ENCODE data around the gene GPR108.

DNA sequence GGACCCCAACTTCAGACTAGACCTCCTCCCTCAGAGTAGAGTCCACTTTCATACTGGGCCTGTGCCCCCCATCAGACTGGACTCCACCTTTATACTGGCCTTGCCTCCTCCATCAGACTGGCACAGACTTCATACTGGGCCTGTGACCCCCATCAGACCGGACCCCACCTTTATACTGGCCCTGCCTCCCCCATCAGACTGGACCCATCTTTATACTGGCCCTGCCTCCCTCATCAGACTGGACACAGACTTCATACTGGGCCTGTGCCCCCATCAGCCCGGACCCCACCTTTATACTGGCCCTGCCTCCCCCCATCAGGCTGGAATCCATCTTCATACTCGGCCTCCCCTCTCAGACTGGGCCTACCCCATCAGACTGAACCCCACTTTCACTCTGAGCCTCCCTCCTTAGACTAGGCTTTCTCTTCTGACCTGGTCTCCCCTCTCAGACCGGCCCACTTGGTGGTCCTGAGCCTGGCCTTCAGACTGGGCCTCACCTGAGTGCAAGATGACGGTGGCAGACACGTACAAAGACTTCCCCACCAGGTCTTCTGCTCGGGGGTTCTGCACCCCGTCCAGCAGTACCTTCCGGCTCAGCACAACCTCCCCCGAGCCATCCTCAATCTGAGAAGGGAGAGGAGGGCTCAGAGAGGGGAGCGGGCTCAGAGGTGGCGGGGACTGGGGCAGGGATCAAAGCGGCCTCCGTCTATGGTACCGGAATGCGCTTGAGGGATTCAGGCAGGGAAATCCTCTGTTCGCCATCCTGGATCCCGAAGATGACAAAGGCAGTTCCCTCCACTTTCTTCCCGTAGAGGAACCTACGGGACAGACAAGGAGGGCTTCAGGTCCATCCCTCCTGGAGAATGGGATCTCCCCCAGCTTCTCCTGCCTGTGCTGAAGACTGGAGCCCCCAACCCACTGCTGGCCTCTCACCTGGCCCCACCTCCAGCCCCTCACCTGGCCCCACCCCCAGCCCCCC, 24.4 kb downstream of the GPR108 start:
- TF ChIP-seq, protein P1, sequence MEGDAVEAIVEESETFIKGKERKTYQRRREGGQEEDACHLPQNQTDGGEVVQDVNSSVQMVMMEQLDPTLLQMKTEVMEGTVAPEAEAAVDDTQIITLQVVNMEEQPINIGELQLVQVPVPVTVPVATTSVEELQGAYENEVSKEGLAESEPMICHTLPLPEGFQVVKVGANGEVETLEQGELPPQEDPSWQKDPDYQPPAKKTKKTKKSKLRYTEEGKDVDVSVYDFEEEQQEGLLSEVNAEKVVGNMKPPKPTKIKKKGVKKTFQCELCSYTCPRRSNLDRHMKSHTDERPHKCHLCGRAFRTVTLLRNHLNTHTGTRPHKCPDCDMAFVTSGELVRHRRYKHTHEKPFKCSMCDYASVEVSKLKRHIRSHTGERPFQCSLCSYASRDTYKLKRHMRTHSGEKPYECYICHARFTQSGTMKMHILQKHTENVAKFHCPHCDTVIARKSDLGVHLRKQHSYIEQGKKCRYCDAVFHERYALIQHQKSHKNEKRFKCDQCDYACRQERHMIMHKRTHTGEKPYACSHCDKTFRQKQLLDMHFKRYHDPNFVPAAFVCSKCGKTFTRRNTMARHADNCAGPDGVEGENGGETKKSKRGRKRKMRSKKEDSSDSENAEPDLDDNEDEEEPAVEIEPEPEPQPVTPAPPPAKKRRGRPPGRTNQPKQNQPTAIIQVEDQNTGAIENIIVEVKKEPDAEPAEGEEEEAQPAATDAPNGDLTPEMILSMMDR (IDR thresholded peaks at IDR 0.05): no peak
- TF ChIP-seq POLR2A (IDR thresholded peaks at IDR 0.05): peak; percentile 50
